ENCODE results near the gene VWA1. TPM values are rescaled to one million over a fixed set of nuclear protein-coding genes. Genes with fewer than 3 reads are reported as not detected.
A peak's percentile ranks its signal among the peaks of the same experiment; 100 is the strongest.

VWA1 gene
- total RNA-seq, 6 experiments from 2014 or later, result 39.5 to 195 (median 78.7) TPM

DNA sequence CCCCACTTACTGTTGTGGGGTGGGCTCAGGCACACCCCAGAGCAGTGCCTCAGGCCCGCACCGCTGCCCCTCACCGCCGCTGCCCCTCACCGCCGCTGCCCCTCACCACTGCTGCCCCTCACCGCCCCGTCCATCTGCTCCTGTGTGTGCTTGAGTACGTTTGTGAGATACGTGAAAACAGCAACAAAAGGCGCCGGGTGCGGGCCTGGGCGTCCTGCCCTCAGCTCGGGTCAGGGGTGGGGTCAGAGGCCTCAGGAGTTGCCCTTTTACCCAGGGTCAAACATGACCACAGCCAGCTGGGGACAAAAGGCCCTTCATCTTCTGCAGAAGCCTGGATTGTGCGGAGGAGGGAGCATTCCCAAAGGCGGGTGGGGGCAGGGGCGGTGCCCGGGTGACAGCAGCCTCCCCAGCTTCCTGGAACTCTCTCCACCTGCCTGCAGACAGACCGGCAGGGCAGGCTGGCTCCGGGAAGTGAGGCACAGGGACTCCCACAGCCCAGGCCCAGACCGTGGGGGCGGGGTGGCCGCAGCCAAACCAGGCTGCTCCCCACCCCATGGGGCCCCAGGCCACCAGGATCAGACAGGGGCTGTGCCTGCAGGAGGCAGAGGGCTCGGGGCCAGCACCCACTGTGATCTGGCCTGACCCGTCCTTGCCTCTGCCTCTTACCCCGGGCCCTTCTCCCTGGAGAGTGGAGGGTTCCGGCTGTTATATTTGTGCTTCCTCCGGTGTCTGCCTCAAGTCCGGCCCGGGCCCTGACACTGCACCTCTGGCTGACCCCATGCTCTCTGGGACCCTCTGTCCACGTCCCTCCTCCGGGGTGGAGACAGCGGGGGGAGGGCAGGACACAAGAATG lies 2.3 kb upstream of the VWA1 start:
- ATAC-seq (peak; percentile 56 to 71 (median 67)), DNase-seq (peak; percentile 96 to 97 (median 97))
- intact Hi-C loops (cut with DNase I), result no loop called here
- Histone ChIP-seq H3K36me3 (no peaks in the 10 kb centered on the region), H3K4me1 (peaks cover 0 to 79% (median 37%) of the 10 kb centered on the region in 4 donors), H3K27me3 (no peaks in the 10 kb centered on the region), H3K27ac (peak overlapping the region; percentile 53 to 84 (median 69)), H3K9me3 (no peaks in the 10 kb centered on the region), H3K4me3 (peak overlapping the region; percentile 35 to 56 (median 53))
- WGBS (ENCODE audit: insufficient coverage, low coverage, low lambda C conversion rate, missing lambda C conversion rate), result 5% methylated on average over 4 of the region's 34 CpGs
- TF ChIP-seq CTCF (IDR thresholded peaks at IDR 0.05), result no peak
- TF ChIP-seq POLR2A (IDR thresholded peaks at IDR 0.05), result peak; percentile 74

DNA sequence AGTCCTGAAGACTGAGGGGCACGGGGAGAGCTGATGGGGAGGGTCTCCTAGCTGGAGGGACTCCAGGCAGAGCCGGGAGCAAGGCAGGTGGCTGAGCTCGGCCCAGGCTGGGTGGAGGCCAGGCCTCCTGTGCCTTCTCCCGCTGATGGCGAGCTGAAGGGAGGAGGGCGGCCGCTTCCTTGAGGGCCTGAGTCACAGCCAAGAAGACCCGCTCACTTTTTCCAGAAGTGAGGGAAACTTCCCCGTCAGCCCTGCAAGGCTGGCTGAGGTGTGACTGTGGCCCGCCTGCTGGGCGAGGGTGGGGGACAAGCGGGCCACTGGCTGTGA lies 1.7 kb upstream of the VWA1 start:
- Histone ChIP-seq H3K9me3 (no peaks in the 10 kb centered on the region), H3K27ac (peak overlapping the region; percentile 53 to 84 (median 69)), H3K36me3 (no peaks in the 10 kb centered on the region), H3K4me1 (peaks cover 0 to 85% (median 40%) of the 10 kb centered on the region in 4 donors), H3K4me3 (peak overlapping the region in 2 of 3 donors; percentile 27 to 53), H3K27me3 (no peaks in the 10 kb centered on the region)
- ATAC-seq (no peak), DNase-seq (peak in 2 of 3 donors; percentile 50 to 62)
- intact Hi-C loops (cut with DNase I), result no loop called here
- WGBS (ENCODE audit: insufficient coverage, low coverage, low lambda C conversion rate, missing lambda C conversion rate), result no CpG with 5 or more reads among the region's 12 CpGs
- TF ChIP-seq POLR2A (IDR thresholded peaks at IDR 0.05) (no peak), CTCF (IDR thresholded peaks at IDR 0.05) (no peak)

DNA sequence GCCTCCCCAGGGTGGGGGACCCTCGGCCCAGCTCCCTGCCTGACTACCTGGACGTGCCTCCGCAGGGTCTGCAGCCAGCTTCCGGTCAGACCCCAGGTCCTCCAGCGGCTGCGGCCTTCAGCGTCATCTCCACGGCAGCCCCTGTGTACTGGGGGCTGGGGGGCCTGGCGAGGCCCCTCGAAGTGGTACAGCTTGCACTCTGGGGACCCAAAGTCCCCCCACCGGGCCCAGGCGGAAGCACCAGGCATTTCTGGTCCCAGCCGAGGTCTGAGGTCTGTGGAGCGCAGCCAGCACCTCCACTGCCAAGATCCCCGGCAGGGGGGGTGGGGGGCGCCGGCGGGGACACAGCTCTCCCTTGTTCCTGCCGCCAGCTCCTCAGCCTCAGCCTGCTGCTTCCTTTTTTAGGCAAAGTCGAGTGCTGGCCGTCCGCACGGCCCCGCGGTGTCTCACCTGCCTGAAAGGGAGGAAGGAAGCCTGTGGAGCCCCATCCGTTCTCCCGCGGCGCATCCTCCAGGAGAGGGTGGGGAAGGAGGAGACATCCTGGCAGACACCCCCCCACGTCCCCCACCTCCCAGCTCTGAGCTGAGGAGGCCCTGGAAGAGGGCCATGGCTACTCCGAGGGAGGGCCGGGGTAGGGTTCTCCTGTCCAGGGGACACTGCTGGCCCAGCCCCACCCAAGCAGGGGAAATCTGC lies 1.2 kb upstream of the VWA1 start:
- ATAC-seq (no peak), DNase-seq (peak in 1 of 3 donors; percentile 64)
- peaks cover 0 to 89% (median 40%) of the 10 kb centered on the region in 4 donors for H3K4me1 ChIP-seq
- no peaks in the 10 kb centered on the region for H3K9me3 ChIP-seq
- H3K27ac ChIP-seq, result peak overlapping the region; percentile 53 to 84 (median 69)
- no peak for TF ChIP-seq CTCF (IDR thresholded peaks at IDR 0.05)
- no peak for TF ChIP-seq POLR2A (IDR thresholded peaks at IDR 0.05)
- peak overlapping the region in 1 of 3 donors; percentile 27 for H3K4me3 ChIP-seq
- H3K36me3 ChIP-seq, result no peaks in the 10 kb centered on the region
- H3K27me3 ChIP-seq, result no peaks in the 10 kb centered on the region
- intact Hi-C loops (cut with DNase I), result no loop called here
- 12% methylated on average over 3 of the region's 32 CpGs for WGBS (ENCODE audit: insufficient coverage, low coverage, low lambda C conversion rate, missing lambda C conversion rate)

DNA sequence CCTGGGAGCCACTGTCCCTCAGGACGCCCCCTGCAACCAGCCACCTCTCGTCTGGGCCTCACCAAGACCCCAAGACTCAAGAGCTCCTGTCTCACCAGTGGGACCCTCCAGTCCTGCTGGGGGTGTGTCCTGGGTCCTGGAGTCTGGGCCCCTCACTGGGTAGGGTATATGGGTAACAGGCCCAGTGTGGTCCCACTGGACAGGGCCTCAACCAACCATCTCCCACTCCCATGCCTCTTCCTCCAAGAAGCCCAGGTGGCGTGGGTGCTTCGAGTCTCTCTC lies 725 bp upstream of the VWA1 start:
- H3K27ac ChIP-seq, result peak overlapping the region; percentile 53 to 84 (median 69)
- no peaks in the 10 kb centered on the region for H3K27me3 ChIP-seq
- H3K4me3 ChIP-seq, result no peak overlapping the region
- 93% methylated on average over 2 of the region's 4 CpGs for WGBS (ENCODE audit: insufficient coverage, low coverage, low lambda C conversion rate, missing lambda C conversion rate)
- TF ChIP-seq POLR2A (IDR thresholded peaks at IDR 0.05) (no peak), CTCF (IDR thresholded peaks at IDR 0.05) (no peak)
- H3K9me3 ChIP-seq, result no peaks in the 10 kb centered on the region
- peaks cover 0 to 88% (median 38%) of the 10 kb centered on the region in 4 donors for H3K4me1 ChIP-seq
- no peaks in the 10 kb centered on the region for H3K36me3 ChIP-seq
- intact Hi-C loops (cut with DNase I), result no loop called here
- no peak for DNase-seq
- ATAC-seq, result no peak
